ENCODE data around the gene ORC6.
"Not testable (repeated sequence)": the region's sequence is repeated elsewhere in the genome, so short reads cannot be mapped to it uniquely, and the experiment has no call there.

The ORC6 gene

DNA sequence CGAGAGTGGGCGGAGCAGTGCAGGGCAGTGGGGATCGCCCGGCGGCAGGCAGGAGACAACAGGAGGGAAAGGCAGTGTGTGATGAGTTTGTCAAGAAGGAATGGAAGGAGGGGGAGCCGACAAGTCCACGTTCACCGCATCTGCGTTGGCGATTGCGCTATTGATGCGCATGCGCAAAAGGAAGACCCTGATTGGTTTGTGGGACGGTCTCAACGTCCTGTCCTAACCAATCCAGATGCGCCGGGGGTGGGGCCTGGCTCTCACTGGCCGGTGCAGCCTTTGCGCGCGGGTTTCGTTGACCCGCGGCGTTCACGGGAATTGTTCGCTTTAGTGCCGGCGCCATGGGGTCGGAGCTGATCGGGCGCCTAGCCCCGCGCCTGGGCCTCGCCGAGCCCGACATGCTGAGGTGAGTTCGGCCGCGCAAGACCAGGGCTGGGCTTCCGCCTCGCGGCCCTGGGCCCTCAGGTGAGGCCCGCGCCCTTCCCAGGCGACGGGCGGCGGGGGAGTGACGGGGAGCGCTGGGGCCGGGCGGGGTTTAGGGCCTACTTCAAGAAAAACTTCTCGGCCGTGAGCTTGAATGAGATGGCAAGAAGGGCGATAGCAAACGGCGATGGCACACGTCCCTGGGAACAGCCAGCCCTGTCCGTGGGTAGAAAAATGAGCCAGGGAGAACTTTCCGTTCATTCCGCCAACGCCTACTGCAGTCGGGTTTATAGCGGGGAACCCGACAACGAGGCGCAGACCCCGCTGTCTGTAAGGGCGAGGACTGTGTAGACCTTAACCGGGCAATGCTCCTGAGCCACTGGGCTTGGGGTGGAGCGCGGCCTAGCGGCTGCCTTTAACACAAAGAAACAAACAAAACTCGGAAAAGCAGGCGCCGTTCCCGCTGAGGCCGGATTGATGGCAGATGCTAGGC lies at the start of gene ORC6:
Gene ORC6 (plus strand): TSS at position 295 of the 916 bp plus-strand sequence. CDS start 47 bp downstream, at position 342.
- Mint-ChIP-seq H3K4me1 (peaks cover 22 to 35% of the 10 kb centered on the region in 2 donors), H3K4me3 (no peak within 1 kb of the TSS), H3K9me3 (no peaks in the 10 kb centered on the region), H3K27ac (no peak within 1 kb of the TSS), H3K27me3 (no peaks in the 10 kb centered on the region), H3K36me3 (peaks cover 8 to 20% of the 10 kb centered on the region in 2 donors)
- peak; percentile 95 for DNase-seq
- peak; percentile 84 to 85 for ATAC-seq (replicated peaks)

- Mint-ChIP-seq H3K27ac (no peak overlapping the region), H3K4me1 (no peaks in the 10 kb centered on the region), H3K4me3 (no peak overlapping the region), H3K27me3 (no peaks in the 10 kb centered on the region), H3K36me3 (peaks cover 39 to 57% of the 10 kb centered on the region in 2 donors), H3K9me3 (peaks cover 13 to 14% of the 10 kb centered on the region in 2 donors)
- DNase-seq, result no peak
- ATAC-seq (replicated peaks), result no peak
Measured at GRCh38 chr16:46648656-46649055, 40.8 kb upstream of the ORC6 start.

DNA sequence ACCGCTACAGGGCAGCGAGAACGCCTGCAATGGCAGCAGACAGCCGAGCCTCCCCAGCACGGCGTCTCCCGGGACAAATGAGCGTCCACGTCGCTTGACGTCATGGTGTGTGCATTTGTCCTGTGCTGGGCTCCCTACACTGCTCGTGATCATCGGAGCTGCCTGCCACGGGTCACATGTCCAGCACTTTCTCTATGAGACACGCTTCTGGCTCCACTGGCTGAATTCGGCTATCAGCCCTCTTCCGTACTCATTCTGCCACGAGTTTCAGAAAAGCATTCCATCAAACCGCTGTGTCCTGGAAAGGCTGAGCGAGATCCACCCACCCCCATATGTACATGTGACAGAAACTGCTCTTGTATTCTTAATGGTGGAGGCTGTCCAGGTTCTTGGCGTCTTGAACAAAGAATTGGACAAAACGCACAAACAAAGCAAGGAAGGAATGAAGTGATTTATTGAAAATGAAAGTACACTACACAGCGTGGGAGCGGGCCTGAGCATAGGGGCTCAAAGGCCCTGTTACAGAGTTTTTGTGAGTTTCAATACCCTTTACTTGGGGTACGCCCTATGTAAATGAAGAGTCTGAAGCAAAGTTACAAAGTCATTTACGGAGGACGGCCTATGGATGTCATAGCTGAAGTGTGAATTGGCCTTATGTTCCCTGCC lies 39.7 kb upstream of the ORC6 start:
- Mint-ChIP-seq H3K36me3 (peaks cover 32 to 48% of the 10 kb centered on the region in 2 donors), H3K4me3 (no peak overlapping the region), H3K27ac (no peak overlapping the region), H3K9me3 (peaks cover 5 to 8% of the 10 kb centered on the region in 2 donors), H3K27me3 (no peaks in the 10 kb centered on the region), H3K4me1 (no peaks in the 10 kb centered on the region)
- ATAC-seq (replicated peaks) (no peak), DNase-seq (no peak)

DNA sequence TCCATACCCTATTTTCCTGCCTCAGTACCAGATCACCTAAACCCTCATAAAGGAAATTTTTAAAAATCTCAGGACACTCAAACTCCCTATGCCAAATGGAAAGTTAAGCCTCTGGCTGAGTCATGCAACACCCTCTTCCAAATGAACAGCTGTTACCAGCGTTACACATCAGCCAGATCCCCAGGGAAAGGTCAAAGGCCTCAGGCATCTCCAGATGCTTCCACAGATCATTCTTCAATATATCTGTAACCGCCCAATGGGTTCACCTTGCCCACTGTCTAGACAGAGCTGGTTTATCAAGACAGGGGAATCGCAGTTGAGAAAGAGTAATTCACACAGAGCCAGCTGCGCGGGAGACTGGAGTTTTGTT lies 39.2 kb upstream of the ORC6 start:
- ATAC-seq (replicated peaks) (no peak), DNase-seq (no peak)
- Mint-ChIP-seq H3K9me3 (peaks cover 0 to 5% of the 10 kb centered on the region in 2 donors), H3K27ac (no peak overlapping the region), H3K36me3 (peaks cover 31 to 48% of the 10 kb centered on the region in 2 donors), H3K4me1 (no peaks in the 10 kb centered on the region), H3K27me3 (no peaks in the 10 kb centered on the region), H3K4me3 (no peak overlapping the region)

GRCh38 chr16:46651305-46651704 lies 38.2 kb upstream of the ORC6 start:
- DNase-seq (no peak), ATAC-seq (replicated peaks) (no peak)
- H3K36me3 Mint-ChIP-seq, result peaks cover 29 to 50% of the 10 kb centered on the region in 2 donors
- no peaks in the 10 kb centered on the region for H3K9me3 Mint-ChIP-seq
- no peak overlapping the region for H3K4me3 Mint-ChIP-seq
- peak overlapping the region; percentile 25 for H3K27ac Mint-ChIP-seq
- no peaks in the 10 kb centered on the region for H3K4me1 Mint-ChIP-seq
- no peaks in the 10 kb centered on the region for H3K27me3 Mint-ChIP-seq

- no peaks in the 10 kb centered on the region for H3K9me3 Mint-ChIP-seq
- H3K27me3 Mint-ChIP-seq, result no peaks in the 10 kb centered on the region
- ATAC-seq (replicated peaks) (peak; percentile 99), DNase-seq (peak; percentile 77)
- H3K36me3 Mint-ChIP-seq, result peaks cover 38 to 72% of the 10 kb centered on the region in 2 donors
- peaks cover 11 to 28% of the 10 kb centered on the region in 2 donors for H3K4me1 Mint-ChIP-seq
- peak overlapping the region; percentile 63 for H3K27ac Mint-ChIP-seq
- peak overlapping the region; percentile 7 to 17 for H3K4me3 Mint-ChIP-seq
Measured at GRCh38 chr16:46658925-46659324, 30.5 kb upstream of the ORC6 start.

DNA sequence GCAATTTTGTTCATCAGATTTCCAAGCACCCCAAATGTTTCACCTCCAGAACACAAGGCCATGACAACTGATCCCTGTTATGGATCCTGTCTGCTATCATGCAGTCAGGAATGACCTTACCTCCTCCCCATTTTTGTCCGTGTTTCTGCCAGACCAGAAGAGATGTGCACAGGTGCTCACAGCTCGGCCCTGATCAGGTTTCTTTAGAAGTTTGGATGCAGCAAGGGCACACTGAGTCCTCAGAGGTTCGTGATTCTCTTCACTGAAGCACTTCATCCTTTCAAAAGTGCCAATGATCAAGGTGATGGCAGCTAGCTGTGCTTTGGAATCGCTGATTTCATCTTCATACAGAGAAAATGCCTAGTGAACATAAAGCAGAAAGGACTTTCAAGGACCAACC lies 27.3 kb upstream of the ORC6 start:
- H3K4me3 Mint-ChIP-seq, result no peak overlapping the region
- no peaks in the 10 kb centered on the region for H3K9me3 Mint-ChIP-seq
- no peak overlapping the region for H3K27ac Mint-ChIP-seq
- DNase-seq (no peak), ATAC-seq (replicated peaks) (no peak)
- H3K4me1 Mint-ChIP-seq, result peaks cover 11 to 28% of the 10 kb centered on the region in 2 donors
- H3K36me3 Mint-ChIP-seq, result peaks cover 37 to 60% of the 10 kb centered on the region in 2 donors
- H3K27me3 Mint-ChIP-seq, result no peaks in the 10 kb centered on the region

DNA sequence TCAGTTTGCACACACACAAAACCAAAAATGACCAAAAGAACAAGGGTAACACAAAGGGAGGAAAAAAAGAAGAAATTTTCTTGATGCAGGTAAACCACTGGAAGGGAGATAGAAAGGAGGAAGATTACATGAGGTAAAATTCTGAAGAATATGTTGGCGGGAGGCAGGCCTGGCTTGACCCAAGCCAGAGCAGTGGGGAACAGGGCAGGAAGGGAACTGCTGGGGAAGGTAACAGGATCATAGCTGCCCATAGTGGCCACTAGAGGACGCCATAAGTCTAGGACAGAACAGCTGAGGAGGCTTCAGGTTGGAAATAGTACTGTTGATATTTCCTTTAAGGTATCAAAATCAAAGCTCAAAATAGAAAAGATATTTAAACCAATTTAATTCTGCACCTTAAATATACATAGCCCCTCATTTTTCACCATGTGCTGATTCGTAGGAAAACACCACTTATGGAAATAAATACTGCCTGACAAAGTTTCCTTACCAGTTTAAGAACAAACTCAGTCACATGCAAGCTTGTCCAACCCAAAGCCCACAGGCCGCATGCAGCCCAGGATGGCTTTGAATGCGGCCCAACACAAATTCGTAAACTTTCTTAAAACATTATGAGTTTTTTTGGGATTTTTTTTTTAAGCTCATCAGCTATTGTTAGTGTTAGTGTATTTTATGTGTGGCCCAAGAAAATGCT lies 16.0 kb upstream of the ORC6 start:
- Mint-ChIP-seq H3K9me3 (no peaks in the 10 kb centered on the region), H3K4me3 (no peak overlapping the region), H3K4me1 (peaks cover 0 to 2% of the 10 kb centered on the region in 2 donors), H3K36me3 (peaks cover 10 to 35% of the 10 kb centered on the region in 2 donors), H3K27me3 (no peaks in the 10 kb centered on the region), H3K27ac (no peak overlapping the region)
- DNase-seq (peak; percentile 22), ATAC-seq (replicated peaks) (peak; percentile 94 to 99)

GRCh38 chr16:46677943-46678342 lies 11.5 kb upstream of the ORC6 start:
- H3K27me3 Mint-ChIP-seq; H3K27ac Mint-ChIP-seq; H3K4me3 Mint-ChIP-seq; ATAC-seq (replicated peaks); H3K9me3 Mint-ChIP-seq; DNase-seq; H3K4me1 Mint-ChIP-seq: not testable (repeated sequence)
- H3K36me3 Mint-ChIP-seq, result peaks cover 9 to 36% of the 10 kb centered on the region in 2 donors

DNA sequence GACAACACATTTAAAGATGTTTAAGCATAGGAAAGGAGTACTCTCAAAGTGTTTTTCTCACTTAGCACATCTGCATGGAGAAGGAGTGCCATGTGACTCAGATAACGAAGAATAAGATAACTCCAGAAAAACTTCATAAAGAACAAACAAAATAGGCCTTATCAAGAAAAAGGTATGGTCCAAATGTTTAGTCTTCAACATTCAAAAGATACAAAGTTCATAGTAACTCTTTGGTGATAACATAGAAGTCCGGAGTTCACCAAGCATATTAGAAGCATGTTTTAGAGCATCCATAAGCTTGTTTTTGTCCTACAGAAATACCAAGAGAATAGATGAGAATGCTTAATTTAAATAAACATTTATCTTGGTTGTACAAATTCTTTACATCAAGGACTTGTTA lies 7.6 kb upstream of the ORC6 start:
- peaks cover 5 to 20% of the 10 kb centered on the region in 2 donors for H3K36me3 Mint-ChIP-seq
- H3K4me3 Mint-ChIP-seq; DNase-seq; H3K27me3 Mint-ChIP-seq; ATAC-seq (replicated peaks); H3K27ac Mint-ChIP-seq; H3K9me3 Mint-ChIP-seq: not testable (repeated sequence)
- peaks cover 9 to 16% of the 10 kb centered on the region in 2 donors for H3K4me1 Mint-ChIP-seq

GRCh38 chr16:46686815-46687473 lies 2.5 kb upstream of the ORC6 start:
- ATAC-seq (replicated peaks), result no peak
- peaks cover 4 to 14% of the 10 kb centered on the region in 2 donors for H3K36me3 Mint-ChIP-seq
- no peaks in the 10 kb centered on the region for H3K27me3 Mint-ChIP-seq
- H3K9me3 Mint-ChIP-seq, result no peaks in the 10 kb centered on the region
- peak overlapping the region; percentile 26 for H3K27ac Mint-ChIP-seq
- no peak for DNase-seq
- H3K4me3 Mint-ChIP-seq, result no peak overlapping the region
- H3K4me1 Mint-ChIP-seq, result peaks cover 25 to 37% of the 10 kb centered on the region in 2 donors

GRCh38 chr16:46687486-46687885 lies 2.0 kb upstream of the ORC6 start:
- peaks cover 25 to 43% of the 10 kb centered on the region in 2 donors for H3K4me1 Mint-ChIP-seq
- peaks cover 7 to 19% of the 10 kb centered on the region in 2 donors for H3K36me3 Mint-ChIP-seq
- DNase-seq (no peak), ATAC-seq (replicated peaks) (no peak)
- no peak overlapping the region for H3K4me3 Mint-ChIP-seq
- no peaks in the 10 kb centered on the region for H3K27me3 Mint-ChIP-seq
- H3K27ac Mint-ChIP-seq, result peak overlapping the region; percentile 26
- H3K9me3 Mint-ChIP-seq, result no peaks in the 10 kb centered on the region

DNA sequence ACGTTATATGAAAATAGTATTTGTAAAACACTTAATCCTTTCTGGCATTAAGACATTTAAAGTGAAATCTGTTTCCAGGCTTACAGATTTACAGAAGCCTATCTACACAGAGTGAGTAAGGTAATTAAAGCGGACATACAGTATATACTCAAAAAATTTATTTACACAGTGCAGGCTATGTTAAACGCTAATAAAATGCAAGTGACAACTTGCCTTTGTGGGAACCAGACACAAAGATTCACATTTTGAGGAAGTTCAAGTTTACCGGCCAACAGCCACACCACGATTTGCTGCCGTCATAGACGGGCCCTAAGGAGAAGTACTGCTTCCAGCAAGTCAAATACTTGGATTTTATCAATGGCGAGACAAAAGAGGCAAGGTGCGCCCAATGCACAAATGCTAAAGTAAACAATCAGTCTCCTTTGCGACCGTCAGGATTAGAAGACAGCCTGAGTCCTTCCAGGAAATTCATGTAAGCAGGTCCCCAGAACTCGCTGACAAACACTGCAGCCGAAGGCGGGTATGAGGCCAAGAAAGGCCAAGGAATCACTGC lies 1.3 kb upstream of the ORC6 start:
- no peak overlapping the region for H3K4me3 Mint-ChIP-seq
- H3K9me3 Mint-ChIP-seq, result no peaks in the 10 kb centered on the region
- H3K27ac Mint-ChIP-seq, result no peak overlapping the region
- peaks cover 7 to 19% of the 10 kb centered on the region in 2 donors for H3K36me3 Mint-ChIP-seq
- ATAC-seq (replicated peaks) (peak in 1 of 2 donors; percentile 5), DNase-seq (peak; percentile 30)
- H3K4me1 Mint-ChIP-seq, result peaks cover 26 to 43% of the 10 kb centered on the region in 2 donors
- H3K27me3 Mint-ChIP-seq, result no peaks in the 10 kb centered on the region

Data from stimulated activated naive B cell treated with anti-CD40 and anti-IgM and Interleukin-4, amounts not matched to agents 10 μg/mL and 1 μg/mL and 100 μg/mL, for 72 hours (primary cell).